NCI-H460 (cell line): ENCODE measurements around the gene ANKHD1. TPM values are rescaled to one million over a fixed set of nuclear protein-coding genes. Genes with fewer than 3 reads are reported as not detected.
"Not testable (repeated sequence)": the region's sequence is repeated elsewhere in the genome, so short reads cannot be mapped to it uniquely, and the experiment has no call there.

Experiments used
- DNase-seq: peaks from one replicate; pipeline ENCODE4 v3.0.0-alpha.2; 2016; ENCODE audit warnings: low read depth; ENCODE audit errors: extremely low read depth
- total RNA-seq: library from RNA; depleted of rRNA; stranded (reverse); fragments of >200 nt; shearing (Covaris generic); gene quantifications from 2 replicates; pipeline ENCODE4 v1.2.3, GENCODE V29; 2014

ANKHD1 gene
- total RNA-seq, 1 experiment from 2014 or later = 59.7 TPM

- no peak for DNase-seq
These were observed 17.4 kb downstream of the ANKHD1 start for GRCh38 chr5:140418862-140419520.

GRCh38 chr5:140420226-140420570 is 18.6 kb downstream of the ANKHD1 start:
- DNase-seq = no peak

- DNase-seq = no peak
These were observed 19.2 kb downstream of the ANKHD1 start for GRCh38 chr5:140420665-140421361.

GRCh38 chr5:140421375-140421774 is 19.7 kb downstream of the ANKHD1 start:
- not testable (repeated sequence) for DNase-seq

GRCh38 chr5:140423609-140424008 is 22.0 kb downstream of the ANKHD1 start:
- DNase-seq = no peak

GRCh38 chr5:140424135-140424534 is 22.5 kb downstream of the ANKHD1 start:
- DNase-seq = no peak

GRCh38 chr5:140427726-140428125 is 26.1 kb downstream of the ANKHD1 start:
- not testable (repeated sequence) for DNase-seq

GRCh38 chr5:140429724-140430123 is 28.1 kb downstream of the ANKHD1 start:
- DNase-seq = no peak

- no peak for DNase-seq
These were observed 30.6 kb downstream of the ANKHD1 start for GRCh38 chr5:140432212-140432611.

- DNase-seq = no peak
These were observed 31.3 kb downstream of the ANKHD1 start for GRCh38 chr5:140432916-140433315.

- DNase-seq = not testable (repeated sequence)
These were observed 55.7 kb downstream of the ANKHD1 start for GRCh38 chr5:140457368-140457767.

- DNase-seq = no peak
These were observed 65.5 kb downstream of the ANKHD1 start for GRCh38 chr5:140466981-140467742.

- DNase-seq = no peak
These were observed 66.6 kb downstream of the ANKHD1 start for GRCh38 chr5:140468188-140468587.

- no peak for DNase-seq
These were observed 67.6 kb downstream of the ANKHD1 start for GRCh38 chr5:140469259-140469658.

- DNase-seq = no peak
These were observed 78.8 kb downstream of the ANKHD1 start for GRCh38 chr5:140480310-140481014.

GRCh38 chr5:140481758-140482157 is 80.1 kb downstream of the ANKHD1 start:
- DNase-seq = no peak

GRCh38 chr5:140483055-140483454 is 81.4 kb downstream of the ANKHD1 start:
- no peak for DNase-seq

- not testable (repeated sequence) for DNase-seq
These were observed 86.5 kb downstream of the ANKHD1 start for GRCh38 chr5:140488141-140488540.

- no peak for DNase-seq
These were observed 87.3 kb downstream of the ANKHD1 start for GRCh38 chr5:140488914-140489313.

GRCh38 chr5:140497897-140498296 is 96.3 kb downstream of the ANKHD1 start:
- no peak for DNase-seq

- DNase-seq = no peak
These were observed 97.0 kb downstream of the ANKHD1 start for GRCh38 chr5:140498591-140498990.
